Measurements from ENCODE around the gene UBE2G1.

Gene UBE2G1

DNA sequence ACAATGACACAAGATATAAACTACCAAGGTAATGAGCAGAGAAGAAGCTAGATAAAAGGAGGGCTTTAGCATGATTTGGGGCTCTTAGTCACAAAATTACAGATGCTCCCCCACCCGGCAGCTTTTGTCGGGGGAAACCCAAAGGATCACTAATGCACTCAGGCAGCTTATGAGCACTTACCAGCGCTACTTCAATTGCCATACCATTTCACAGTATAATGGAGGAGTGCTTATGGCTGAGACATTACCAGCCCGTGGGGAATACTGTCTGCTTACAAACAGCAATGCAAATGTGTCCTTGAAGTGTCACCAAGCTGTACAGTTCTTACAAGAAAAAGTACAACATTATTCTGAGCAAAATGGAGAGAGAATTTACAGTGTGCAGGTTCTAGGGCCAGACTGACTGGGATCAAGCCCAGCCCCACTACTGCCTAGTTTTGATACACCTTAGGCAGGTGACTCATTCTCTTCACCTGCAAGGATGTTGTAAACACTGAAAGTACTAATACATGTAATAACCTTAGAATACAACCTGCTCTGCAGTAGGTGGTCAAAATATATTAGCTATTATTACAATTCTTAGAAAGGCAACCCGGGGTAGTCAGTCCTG, 119.0 kb downstream of the UBE2G1 start:
- no peak overlapping the region for H3K4me3 ChIP-seq (ENCODE audit: low read depth in 1 of 2, low read length in 1 of 2)
- H3K27ac ChIP-seq, result no peak overlapping the region
- H3K27me3 ChIP-seq, result no peaks in the 10 kb centered on the region
- H3K4me1 ChIP-seq (ENCODE audit: control insufficient read depth in 1 of 2, insufficient read depth in 1 of 2, low read depth in 1 of 2, low read length in 1 of 2), result peaks cover 23 to 31% of the 10 kb centered on the region in 2 experiments
- H3K36me3 ChIP-seq, result peaks cover 11% of the 10 kb centered on the region
- no peaks in the 10 kb centered on the region for H3K9me3 ChIP-seq
- TF ChIP-seq, protein P1, sequence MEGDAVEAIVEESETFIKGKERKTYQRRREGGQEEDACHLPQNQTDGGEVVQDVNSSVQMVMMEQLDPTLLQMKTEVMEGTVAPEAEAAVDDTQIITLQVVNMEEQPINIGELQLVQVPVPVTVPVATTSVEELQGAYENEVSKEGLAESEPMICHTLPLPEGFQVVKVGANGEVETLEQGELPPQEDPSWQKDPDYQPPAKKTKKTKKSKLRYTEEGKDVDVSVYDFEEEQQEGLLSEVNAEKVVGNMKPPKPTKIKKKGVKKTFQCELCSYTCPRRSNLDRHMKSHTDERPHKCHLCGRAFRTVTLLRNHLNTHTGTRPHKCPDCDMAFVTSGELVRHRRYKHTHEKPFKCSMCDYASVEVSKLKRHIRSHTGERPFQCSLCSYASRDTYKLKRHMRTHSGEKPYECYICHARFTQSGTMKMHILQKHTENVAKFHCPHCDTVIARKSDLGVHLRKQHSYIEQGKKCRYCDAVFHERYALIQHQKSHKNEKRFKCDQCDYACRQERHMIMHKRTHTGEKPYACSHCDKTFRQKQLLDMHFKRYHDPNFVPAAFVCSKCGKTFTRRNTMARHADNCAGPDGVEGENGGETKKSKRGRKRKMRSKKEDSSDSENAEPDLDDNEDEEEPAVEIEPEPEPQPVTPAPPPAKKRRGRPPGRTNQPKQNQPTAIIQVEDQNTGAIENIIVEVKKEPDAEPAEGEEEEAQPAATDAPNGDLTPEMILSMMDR (IDR thresholded peaks at IDR 0.05), result no peak

DNA sequence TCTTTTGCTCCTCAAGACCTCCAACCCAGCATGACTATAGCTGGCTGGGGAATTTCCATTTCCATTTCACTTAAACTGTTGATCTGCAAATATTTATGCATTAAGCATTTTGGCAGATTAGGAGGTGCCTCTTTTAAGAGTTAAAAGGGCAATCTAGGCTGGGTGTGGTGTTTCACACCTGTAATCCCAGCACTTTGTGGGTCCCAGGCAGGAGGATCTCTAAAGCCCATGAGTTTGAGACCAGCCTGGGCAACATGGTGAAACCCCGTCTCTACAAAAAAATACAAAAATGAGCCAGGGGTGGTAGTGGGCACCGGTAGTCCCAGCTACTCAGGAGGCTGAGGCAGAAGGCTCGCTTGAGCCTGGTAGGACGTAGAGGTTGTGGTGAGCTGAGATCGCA, 119.8 kb downstream of the UBE2G1 start:
- Histone ChIP-seq H3K27ac (no peak overlapping the region), H3K36me3 (peaks cover 19% of the 10 kb centered on the region), H3K9me3 (no peaks in the 10 kb centered on the region), H3K4me1 (ENCODE audit: control insufficient read depth in 1 of 2, insufficient read depth in 1 of 2, low read depth in 1 of 2, low read length in 1 of 2) (peaks cover 19 to 31% of the 10 kb centered on the region in 2 experiments), H3K27me3 (no peaks in the 10 kb centered on the region), H3K4me3 (ENCODE audit: low read depth in 1 of 2, low read length in 1 of 2) (no peak overlapping the region)
- TF ChIP-seq, protein P1 (IDR thresholded peaks at IDR 0.05), result no peak

DNA sequence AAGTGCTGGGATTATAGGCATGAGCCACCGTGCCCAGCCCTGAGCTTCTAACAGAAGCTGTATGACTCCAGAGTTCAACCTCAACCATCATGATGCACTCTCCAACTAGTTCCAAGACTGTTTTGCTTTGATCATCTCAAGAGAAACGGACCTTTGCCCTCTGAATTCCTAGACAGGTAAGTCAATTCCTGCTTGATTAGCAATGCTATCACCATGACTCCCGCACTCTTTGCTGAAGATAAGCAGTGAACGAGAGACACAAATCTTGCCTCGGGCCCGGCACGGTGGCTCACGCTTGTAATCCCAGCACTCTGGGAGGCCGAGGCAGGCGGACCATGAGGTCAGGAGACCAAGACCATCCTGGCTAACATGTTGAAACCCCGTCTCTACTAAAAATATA, 124.9 kb downstream of the UBE2G1 start:
- TF ChIP-seq, protein P1 (IDR thresholded peaks at IDR 0.05), result no peak
- Histone ChIP-seq H3K27ac (no peak overlapping the region), H3K27me3 (no peaks in the 10 kb centered on the region), H3K4me1 (ENCODE audit: control insufficient read depth in 1 of 2, insufficient read depth in 1 of 2, low read depth in 1 of 2, low read length in 1 of 2) (no peaks in the 10 kb centered on the region), H3K9me3 (no peaks in the 10 kb centered on the region), H3K4me3 (ENCODE audit: low read depth in 1 of 2, low read length in 1 of 2) (no peak overlapping the region), H3K36me3 (peaks cover 49% of the 10 kb centered on the region)

DNA sequence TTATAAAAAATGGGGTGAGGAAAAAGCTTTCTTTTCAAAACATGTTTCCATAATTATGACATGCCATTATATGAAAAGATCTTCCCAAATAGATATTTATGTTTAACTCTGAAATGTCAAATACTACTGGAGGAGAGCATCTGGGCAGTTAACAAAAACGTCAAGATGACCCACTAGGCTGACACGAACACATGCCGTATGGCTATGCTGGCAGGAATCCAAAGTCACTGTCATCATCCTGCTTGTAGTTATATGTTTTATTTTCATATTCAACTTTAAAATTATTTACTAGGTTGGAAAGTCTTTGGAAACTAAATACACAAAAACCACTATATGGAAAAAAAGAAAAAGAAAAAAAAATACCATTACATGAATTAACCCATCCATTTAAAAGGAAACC, 130.0 kb downstream of the UBE2G1 start:
- peaks cover 81% of the 10 kb centered on the region for H3K36me3 ChIP-seq
- no peaks in the 10 kb centered on the region for H3K4me1 ChIP-seq (ENCODE audit: control insufficient read depth in 1 of 2, insufficient read depth in 1 of 2, low read depth in 1 of 2, low read length in 1 of 2)
- TF ChIP-seq, protein P1 (IDR thresholded peaks at IDR 0.05), result no peak
- no peak overlapping the region for H3K4me3 ChIP-seq (ENCODE audit: low read depth in 1 of 2, low read length in 1 of 2)
- no peak overlapping the region for H3K27ac ChIP-seq
- H3K27me3 ChIP-seq, result no peaks in the 10 kb centered on the region
- H3K9me3 ChIP-seq, result no peaks in the 10 kb centered on the region

DNA sequence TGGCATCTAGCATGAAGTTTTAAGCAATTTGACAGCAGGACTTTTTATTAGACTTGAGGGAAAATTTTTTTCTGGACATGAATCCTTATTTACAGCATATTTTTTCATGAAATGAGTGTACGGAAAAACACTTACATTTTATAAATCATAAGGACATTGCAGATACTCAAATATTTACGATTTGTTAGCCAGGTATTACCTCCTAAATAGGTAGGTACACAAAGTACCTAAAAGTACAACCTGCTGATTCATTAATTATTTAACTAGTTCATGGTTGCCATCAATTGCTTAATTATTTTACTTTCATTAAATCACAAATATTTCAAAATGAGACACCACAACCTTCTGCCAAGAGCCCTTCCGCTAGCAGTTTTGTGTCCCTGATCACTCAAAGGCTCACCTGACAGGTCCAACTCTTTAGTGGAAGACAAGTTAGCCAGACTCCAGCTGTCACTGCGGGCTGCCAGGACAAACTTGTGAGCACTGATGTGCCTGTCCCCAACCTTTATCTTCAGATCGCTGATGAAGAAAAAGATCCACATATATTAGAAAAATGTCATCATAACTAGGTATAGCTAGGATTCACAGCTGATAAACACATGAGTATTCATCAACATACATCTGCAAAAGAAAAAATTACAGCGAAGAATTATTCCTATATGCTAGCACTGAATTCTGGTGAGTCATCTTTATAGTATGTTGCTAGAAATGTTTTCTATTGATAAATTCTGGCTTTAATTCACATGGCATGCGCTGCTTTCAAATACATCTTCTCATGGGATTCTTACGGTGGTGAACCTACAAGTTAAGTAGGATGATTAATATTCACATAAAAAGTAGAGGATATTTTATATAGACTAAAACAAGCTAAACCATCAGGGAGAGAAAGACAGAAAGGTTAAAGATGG, 130.8 kb downstream of the UBE2G1 start:
- Histone ChIP-seq H3K9me3 (no peaks in the 10 kb centered on the region), H3K36me3 (peaks cover 81% of the 10 kb centered on the region), H3K4me3 (ENCODE audit: low read depth in 1 of 2, low read length in 1 of 2) (no peak overlapping the region), H3K27ac (no peak overlapping the region), H3K4me1 (ENCODE audit: control insufficient read depth in 1 of 2, insufficient read depth in 1 of 2, low read depth in 1 of 2, low read length in 1 of 2) (no peaks in the 10 kb centered on the region), H3K27me3 (no peaks in the 10 kb centered on the region)
- TF ChIP-seq, protein P1 (IDR thresholded peaks at IDR 0.05), result no peak
